ENCODE results near the gene ARHGAP24. TPM values are rescaled to one million over a fixed set of nuclear protein-coding genes. Genes with fewer than 3 reads are reported as not detected.

Gene ARHGAP24
- polyA plus RNA-seq, 3 donors = 12.5 to 32.0 (median 18.8) TPM

GRCh38 chr4:85861064-85861765 is 386.3 kb downstream of the ARHGAP24 start:
- Mint-ChIP-seq H3K27me3 (ENCODE audit: low read depth in 3 of 3) (no peaks in the 10 kb centered on the region), H3K27ac (no peak overlapping the region), H3K4me3 (no peak overlapping the region), H3K4me1 (no peaks in the 10 kb centered on the region), H3K9me3 (peaks cover 0 to 1% (median 0%) of the 10 kb centered on the region in 7 donors), H3K36me3 (peaks cover 0 to 3% of the 10 kb centered on the region in 2 donors)
- WGBS (ENCODE audit: insufficient coverage) = no CpG with 5 or more reads among the region's 5 CpGs
- no peaks in the 10 kb centered on the region for H3K27me3 ChIP-seq (ENCODE audit: control insufficient read depth in 2 of 2, insufficient read depth in 2 of 2, low read length in 2 of 2)
- H4K20me1 ChIP-seq (ENCODE audit: insufficient read depth, low read length) = peaks cover 32% of the 10 kb centered on the region
- no peak overlapping the region for H3K27ac ChIP-seq (ENCODE audit: low read depth in 1 of 2, low read length in 2 of 2)
- DNase-seq = no peak
- TF ChIP-seq CTCF (IDR thresholded peaks at IDR 0.05) = no peak
- H3K4me3 ChIP-seq (replicated peaks in 1 of 3; ENCODE audit: low read depth in 2 of 3, low read length in 3 of 3) = no peak overlapping the region
- H3K4me2 ChIP-seq (replicated peaks; ENCODE audit: extremely low read depth, low read length, poor library complexity, severe bottlenecking) = no peak overlapping the region
- H3K9me3 ChIP-seq (replicated peaks in 1 of 2; ENCODE audit: control insufficient read depth in 1 of 2, insufficient read depth in 1 of 2, low read length in 2 of 2) = no peaks in the 10 kb centered on the region
- no peak overlapping the region for H2AFZ ChIP-seq (ENCODE audit: insufficient read depth, low read depth, low read length, poor library complexity, severe bottlenecking)
- H3K36me3 ChIP-seq (replicated peaks in 1 of 2; ENCODE audit: control insufficient read depth in 1 of 2, insufficient read depth in 2 of 2, low read length in 2 of 2) = no peaks in the 10 kb centered on the region
- intact Hi-C loops (cut with micrococcal nuclease) = no loop called here
- H3K4me1 ChIP-seq (ENCODE audit: control insufficient read depth in 1 of 2, insufficient read depth in 2 of 2, low read length in 2 of 2) = no peaks in the 10 kb centered on the region
- no peak overlapping the region for H3K9ac ChIP-seq (ENCODE audit: insufficient read depth, low read length, poor library complexity, severe bottlenecking)
- no peaks in the 10 kb centered on the region for H3K79me2 ChIP-seq (ENCODE audit: insufficient read depth, low read length)

- Histone ChIP-seq H3K4me2 (replicated peaks; ENCODE audit: extremely low read depth, low read length, poor library complexity, severe bottlenecking) (no peak overlapping the region), H2AFZ (ENCODE audit: insufficient read depth, low read depth, low read length, poor library complexity, severe bottlenecking) (no peak overlapping the region), H3K27ac (ENCODE audit: low read depth in 1 of 2, low read length in 2 of 2) (no peak overlapping the region), H3K36me3 (replicated peaks in 1 of 2; ENCODE audit: control insufficient read depth in 1 of 2, insufficient read depth in 2 of 2, low read length in 2 of 2) (no peaks in the 10 kb centered on the region), H3K9ac (ENCODE audit: insufficient read depth, low read length, poor library complexity, severe bottlenecking) (no peak overlapping the region), H4K20me1 (ENCODE audit: insufficient read depth, low read length) (peaks cover 40% of the 10 kb centered on the region), H3K9me3 (replicated peaks in 1 of 2; ENCODE audit: control insufficient read depth in 1 of 2, insufficient read depth in 1 of 2, low read length in 2 of 2) (no peaks in the 10 kb centered on the region), H3K27me3 (ENCODE audit: control insufficient read depth in 2 of 2, insufficient read depth in 2 of 2, low read length in 2 of 2) (no peaks in the 10 kb centered on the region), H3K4me3 (replicated peaks in 1 of 3; ENCODE audit: low read depth in 2 of 3, low read length in 3 of 3) (no peak overlapping the region), H3K79me2 (ENCODE audit: insufficient read depth, low read length) (no peaks in the 10 kb centered on the region), H3K4me1 (ENCODE audit: control insufficient read depth in 1 of 2, insufficient read depth in 2 of 2, low read length in 2 of 2) (no peaks in the 10 kb centered on the region)
- H3K27ac Mint-ChIP-seq = no peak overlapping the region
- DNase-seq = no peak
- 91% methylated on average over 3 of the region's 4 CpGs for WGBS (ENCODE audit: insufficient coverage)
- H3K27me3 Mint-ChIP-seq (ENCODE audit: low read depth in 3 of 3) = no peaks in the 10 kb centered on the region
- no peak overlapping the region for H3K4me3 Mint-ChIP-seq
- H3K9me3 Mint-ChIP-seq = no peaks in the 10 kb centered on the region
- intact Hi-C loops (cut with micrococcal nuclease) = no loop called here
- peaks cover 0 to 3% of the 10 kb centered on the region in 2 donors for H3K36me3 Mint-ChIP-seq
- no peak for TF ChIP-seq CTCF (IDR thresholded peaks at IDR 0.05)
- no peaks in the 10 kb centered on the region for H3K4me1 Mint-ChIP-seq
These were observed 387.9 kb downstream of the ARHGAP24 start for GRCh38 chr4:85862896-85863295.

Data from CD14-positive monocyte (primary cell).